Progenitor cell of endocrine pancreas (in vitro differentiated cells): ENCODE measurements around the gene MFGE8. TPM values are rescaled to one million over a fixed set of nuclear protein-coding genes. Genes with fewer than 3 reads are reported as not detected.
A peak's percentile ranks its signal among the peaks of the same experiment; 100 is the strongest.
"Not testable (repeated sequence)": the region's sequence is repeated elsewhere in the genome, so short reads cannot be mapped to it uniquely, and the experiment has no call there.

Source experiments
- DNase-seq: peaks from one replicate; pipeline ENCODE4 v3.0.0; 2021; ENCODE audit warnings: low spot score; ENCODE audit not compliant: unreplicated experiment
- H3K27ac Mint-ChIP-seq: 2 replicates; pipeline ENCODE4 v1.8.0; 2021; ENCODE audit warnings: mild to moderate bottlenecking, moderate library complexity, mixed read lengths
- H3K27me3 Mint-ChIP-seq: 2 replicates; pipeline ENCODE4 v1.8.0; 2021; ENCODE audit warnings: mixed read lengths
- H3K36me3 Mint-ChIP-seq: 2 replicates; pipeline ENCODE4 v1.8.0; 2022; ENCODE audit warnings: mixed read lengths; ENCODE audit not compliant: insufficient read depth
- H3K4me1 Mint-ChIP-seq: 2 replicates; pipeline ENCODE4 v1.8.0; 2021; ENCODE audit warnings: low read depth, mixed read lengths
- H3K4me3 Mint-ChIP-seq: 2 replicates; pipeline ENCODE4 v1.8.0; 2021; ENCODE audit warnings: low read depth, mild to moderate bottlenecking, moderate library complexity, mixed read lengths
- H3K9me3 Mint-ChIP-seq: 2 replicates; pipeline ENCODE4 v1.8.0; 2021; ENCODE audit warnings: low read depth, mixed read lengths
- CTCF ChIP-seq: fragments of 200-600 bp; sonication (generic); IDR thresholded peaks from one replicate; pipeline ENCODE4 v1.5.0; 2021; ENCODE audit warnings: antibody characterized with exemption, mild to moderate bottlenecking; ENCODE audit not compliant: unreplicated experiment
- total RNA-seq: library from RNA; stranded (reverse); gene quantifications from 2 replicates; pipeline ENCODE4 v1.2.1, GENCODE V29; 2021

Gene MFGE8
- total RNA-seq, 1 donor from 2014 or later, result 297 TPM

GRCh38 chr15:88932875-88933330, 19.7 kb upstream of the MFGE8 start:
- H3K36me3 Mint-ChIP-seq, result no peaks in the 10 kb centered on the region
- H3K27me3 Mint-ChIP-seq, result no peaks in the 10 kb centered on the region
- no peak for DNase-seq
- TF ChIP-seq CTCF, result no peak
- peaks cover 13% of the 10 kb centered on the region for H3K9me3 Mint-ChIP-seq
- H3K4me1 Mint-ChIP-seq, result peaks cover 15% of the 10 kb centered on the region
- H3K27ac Mint-ChIP-seq, result peak overlapping the region; percentile 81
- no peak overlapping the region for H3K4me3 Mint-ChIP-seq

- Mint-ChIP-seq H3K9me3 (peaks cover 13% of the 10 kb centered on the region), H3K27me3 (no peaks in the 10 kb centered on the region), H3K4me3 (no peak overlapping the region), H3K27ac (peak overlapping the region; percentile 81), H3K36me3 (no peaks in the 10 kb centered on the region), H3K4me1 (peaks cover 15% of the 10 kb centered on the region)
- no peak for TF ChIP-seq CTCF
- DNase-seq, result no peak
Observed at GRCh38 chr15:88932271-88932874, 19.2 kb upstream of the MFGE8 start.

GRCh38 chr15:88930579-88930978, 17.4 kb upstream of the MFGE8 start:
- TF ChIP-seq CTCF, result no peak
- Mint-ChIP-seq H3K36me3 (no peaks in the 10 kb centered on the region), H3K9me3 (peaks cover 13% of the 10 kb centered on the region), H3K4me1 (peaks cover 10% of the 10 kb centered on the region), H3K27ac (no peak overlapping the region), H3K27me3 (no peaks in the 10 kb centered on the region), H3K4me3 (no peak overlapping the region)
- DNase-seq, result no peak

GRCh38 chr15:88929358-88930098, 16.3 kb upstream of the MFGE8 start:
- not testable (repeated sequence) for H3K27me3 Mint-ChIP-seq, H3K4me1 Mint-ChIP-seq, H3K27ac Mint-ChIP-seq, H3K36me3 Mint-ChIP-seq, H3K4me3 Mint-ChIP-seq, DNase-seq
- H3K9me3 Mint-ChIP-seq, result peaks cover 15% of the 10 kb centered on the region

- not testable (repeated sequence) for H3K4me3 Mint-ChIP-seq, H3K27ac Mint-ChIP-seq, DNase-seq, H3K36me3 Mint-ChIP-seq, H3K27me3 Mint-ChIP-seq, H3K4me1 Mint-ChIP-seq
- peaks cover 17% of the 10 kb centered on the region for H3K9me3 Mint-ChIP-seq
Observed at GRCh38 chr15:88928192-88928591, 15.0 kb upstream of the MFGE8 start.

- H3K4me1 Mint-ChIP-seq, H3K27ac Mint-ChIP-seq, H3K9me3 Mint-ChIP-seq, DNase-seq, H3K4me3 Mint-ChIP-seq, H3K27me3 Mint-ChIP-seq, H3K36me3 Mint-ChIP-seq: not testable (repeated sequence)
Observed at GRCh38 chr15:88925648-88926047, 12.5 kb upstream of the MFGE8 start.

- not testable (repeated sequence) for H3K36me3 Mint-ChIP-seq, H3K9me3 Mint-ChIP-seq, DNase-seq, H3K4me3 Mint-ChIP-seq, H3K27me3 Mint-ChIP-seq
- H3K27ac Mint-ChIP-seq, result peak overlapping the region; percentile 19
- H3K4me1 Mint-ChIP-seq, result peaks cover 17% of the 10 kb centered on the region
Observed at GRCh38 chr15:88920892-88921435, 7.8 kb upstream of the MFGE8 start.
